ENCODE measurements around the gene OR4L1.
"Not testable (repeated sequence)": the region's sequence is repeated elsewhere in the genome, so short reads cannot be mapped to it uniquely, and the experiment has no call there.

Gene OR4L1, protein sequence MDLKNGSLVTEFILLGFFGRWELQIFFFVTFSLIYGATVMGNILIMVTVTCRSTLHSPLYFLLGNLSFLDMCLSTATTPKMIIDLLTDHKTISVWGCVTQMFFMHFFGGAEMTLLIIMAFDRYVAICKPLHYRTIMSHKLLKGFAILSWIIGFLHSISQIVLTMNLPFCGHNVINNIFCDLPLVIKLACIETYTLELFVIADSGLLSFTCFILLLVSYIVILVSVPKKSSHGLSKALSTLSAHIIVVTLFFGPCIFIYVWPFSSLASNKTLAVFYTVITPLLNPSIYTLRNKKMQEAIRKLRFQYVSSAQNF

DNA sequence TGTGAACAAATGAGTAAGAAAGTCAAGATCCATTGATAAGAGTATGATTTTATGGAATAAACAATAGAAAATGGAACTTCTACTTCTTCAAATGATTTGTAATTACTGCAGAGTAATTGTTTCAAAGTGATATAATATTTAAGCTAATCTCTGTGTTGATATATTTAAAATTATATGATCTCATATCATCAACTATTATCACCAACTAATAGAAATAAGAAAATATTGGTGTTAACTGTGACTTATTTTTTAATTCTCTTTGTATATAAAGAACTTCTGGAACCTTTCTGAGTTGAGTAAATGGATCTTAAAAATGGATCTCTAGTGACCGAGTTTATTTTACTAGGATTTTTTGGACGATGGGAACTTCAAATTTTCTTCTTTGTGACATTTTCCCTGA lies at the start of gene OR4L1:
OR4L1 (plus strand) TSS at position 301 of the 400 bp plus-strand sequence; CDS start at position 301, 0 bp downstream.
- no peak for DNase-seq

DNA sequence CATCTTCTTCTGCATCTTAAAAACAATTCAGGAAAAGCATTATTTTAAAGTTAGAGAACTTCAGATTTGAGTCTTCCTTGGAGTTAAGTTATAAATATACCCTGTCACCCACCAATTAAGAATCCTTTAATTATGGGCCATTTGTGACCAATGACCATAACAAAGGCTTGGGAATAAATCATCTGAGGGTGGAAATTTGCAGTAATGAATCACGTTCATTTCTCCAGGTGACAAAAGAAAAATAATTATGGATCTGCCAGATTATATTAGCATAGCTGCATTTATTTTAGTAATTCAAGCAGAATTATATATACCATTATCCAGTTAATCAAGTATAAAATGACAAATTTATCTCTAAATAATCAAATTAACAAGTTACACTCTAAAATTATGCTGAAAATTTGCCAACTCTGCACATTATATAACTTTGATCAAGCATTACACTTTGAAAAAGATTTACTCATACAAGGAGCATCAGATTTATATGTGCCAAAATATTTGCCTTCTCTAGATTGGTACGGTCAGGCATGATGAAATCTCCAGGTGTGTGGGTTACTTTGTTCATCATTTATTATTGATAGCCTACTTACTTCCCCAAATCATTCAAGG lies 40.5 kb upstream of the OR4L1 start, which contains the start of gene OR4K14:
OR4K14 (minus strand) TSS at position 51 of the 609 bp plus-strand sequence. CDS start 4,114 bp downstream, outside the sequence.
- DNase-seq: no peak

DNA sequence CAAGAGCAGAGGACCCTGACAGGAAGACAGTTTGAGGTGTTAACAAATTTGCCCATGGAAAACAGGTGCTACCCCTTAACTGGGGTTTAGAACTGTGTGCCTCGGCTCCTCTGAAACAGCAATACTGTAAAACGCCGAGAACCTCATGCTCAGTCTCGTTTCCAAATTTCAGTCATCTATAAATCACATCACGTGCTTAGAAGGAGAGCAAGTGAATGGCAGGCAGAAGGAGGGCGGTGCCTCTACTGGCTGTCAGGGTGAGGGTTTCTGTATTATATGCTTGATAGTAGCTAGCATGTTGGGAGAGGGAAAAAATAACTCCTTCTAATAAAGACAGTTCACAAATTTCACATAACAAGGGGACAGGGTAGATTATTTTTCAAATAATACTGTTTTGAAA lies 28.8 kb upstream of the OR4L1 start:
- DNase-seq: no peak

DNA sequence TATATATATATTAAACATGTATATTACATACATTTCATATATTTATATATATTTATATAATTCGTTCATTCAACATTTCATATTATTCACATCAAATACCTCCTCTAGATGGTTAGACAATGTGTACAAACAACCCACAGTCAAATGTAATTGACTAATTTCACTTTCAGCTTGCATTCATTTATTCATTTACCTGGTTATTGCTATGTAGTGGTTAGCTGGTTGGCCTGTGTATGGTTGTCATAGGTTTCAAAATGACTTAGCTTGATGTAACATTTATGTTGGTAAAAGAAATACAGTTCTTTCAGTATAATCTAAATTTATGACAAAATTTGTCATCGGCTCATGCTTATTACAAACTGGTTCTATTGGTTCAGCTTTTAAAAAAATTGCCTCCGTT lies 24.4 kb upstream of the OR4L1 start:
- no peak for DNase-seq

DNA sequence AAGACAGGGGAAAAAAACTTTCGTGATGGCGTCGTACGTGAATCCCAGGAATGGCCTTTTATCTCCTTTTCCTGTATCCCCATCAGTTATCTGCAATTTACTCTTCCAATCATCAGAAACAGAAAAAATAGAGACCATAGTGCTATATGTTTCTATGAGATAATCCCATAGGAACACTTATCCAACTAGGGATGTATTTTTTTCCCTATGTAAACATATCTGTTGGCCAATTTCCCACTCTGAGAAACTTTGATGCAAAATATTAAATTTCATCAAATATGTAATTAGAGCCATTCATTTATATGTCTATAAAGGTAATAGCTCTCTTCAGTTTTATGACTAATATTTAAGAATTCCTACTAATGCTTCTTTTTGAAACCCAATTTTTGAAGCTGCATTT lies 23.9 kb upstream of the OR4L1 start, which contains the start of gene OR4K13:
OR4K13 (minus strand) TSS at position 101 of the 400 bp plus-strand sequence. CDS start 1,280 bp downstream, outside the sequence.
- no peak for DNase-seq

DNA sequence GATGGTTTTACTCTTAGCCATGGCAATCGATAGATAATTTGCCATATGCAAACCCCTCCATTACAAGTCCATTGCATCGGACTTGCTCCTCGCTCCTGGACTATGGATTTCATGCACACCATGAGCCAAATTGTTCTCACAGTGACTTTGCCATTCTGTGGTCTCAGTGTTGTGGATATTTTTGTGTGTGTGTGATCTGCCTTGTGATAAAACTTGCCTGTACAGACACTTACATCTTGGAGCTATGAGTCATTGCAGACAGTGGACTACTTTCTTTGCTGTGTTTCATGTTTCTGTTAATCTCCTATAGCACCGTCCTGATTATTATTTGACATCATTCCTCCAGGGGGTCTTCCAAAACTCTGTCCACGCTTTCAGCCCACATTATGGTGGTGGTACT lies 15.6 kb upstream of the OR4L1 start:
- no peak for DNase-seq

DNA sequence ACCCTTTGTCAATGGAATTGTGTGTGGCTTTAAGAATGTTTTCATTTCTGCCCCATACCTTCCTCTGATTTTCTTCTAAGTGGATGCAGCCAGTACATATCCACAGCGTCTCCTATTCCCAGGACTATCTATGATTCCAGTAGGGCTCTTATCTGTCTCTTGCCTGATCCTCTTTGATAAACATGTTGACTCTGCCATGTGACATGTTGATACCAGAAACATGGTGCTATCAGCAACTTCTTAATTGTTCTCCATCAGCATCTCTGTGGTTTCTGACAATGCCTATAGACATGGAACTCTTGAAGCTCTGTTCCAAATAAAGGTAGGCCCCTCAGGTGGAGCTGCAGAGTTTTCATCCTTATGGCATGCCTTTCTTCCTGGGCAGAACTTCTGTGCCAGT lies 11.6 kb upstream of the OR4L1 start:
- no peak for DNase-seq

DNA sequence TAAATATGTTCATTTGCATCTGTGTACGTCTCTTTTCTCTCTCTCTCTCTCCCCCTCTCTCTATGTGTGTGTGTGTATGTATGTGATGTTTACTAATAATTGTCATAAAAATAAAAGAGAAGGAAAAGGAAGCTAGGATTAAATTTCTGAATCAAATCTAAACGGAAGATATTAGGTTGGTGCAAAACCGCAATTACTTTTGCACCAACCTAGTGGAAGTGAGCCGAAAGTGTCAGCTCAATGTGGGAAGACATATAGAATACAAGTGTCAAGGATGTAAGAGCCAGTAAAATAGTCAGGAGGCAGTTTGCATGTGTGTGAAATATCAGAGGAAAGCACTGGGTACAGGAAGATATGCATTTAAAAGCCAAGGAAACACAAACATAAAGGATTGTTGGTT lies 32.2 kb downstream of the OR4L1 start:
- no peak for DNase-seq

DNA sequence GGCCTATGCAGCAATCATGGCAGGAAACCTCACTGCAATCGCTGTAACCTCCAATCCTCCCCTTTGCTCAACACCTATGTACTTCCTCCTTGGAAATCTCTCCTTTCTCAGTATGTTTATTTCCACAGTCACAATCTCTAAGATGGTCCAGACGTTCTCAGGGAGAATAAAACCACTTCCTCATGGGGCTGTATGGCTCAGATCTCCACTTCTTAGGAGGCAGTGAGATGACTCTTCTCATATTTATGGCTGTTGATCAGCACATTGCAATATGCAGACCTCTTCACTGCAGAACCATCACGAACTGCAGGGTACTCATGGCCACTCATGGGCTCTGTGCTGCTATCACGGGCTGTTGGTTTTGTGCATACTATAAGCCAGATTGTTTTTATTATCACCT lies 33.6 kb downstream of the OR4L1 start:
- DNase-seq: no peak

DNA sequence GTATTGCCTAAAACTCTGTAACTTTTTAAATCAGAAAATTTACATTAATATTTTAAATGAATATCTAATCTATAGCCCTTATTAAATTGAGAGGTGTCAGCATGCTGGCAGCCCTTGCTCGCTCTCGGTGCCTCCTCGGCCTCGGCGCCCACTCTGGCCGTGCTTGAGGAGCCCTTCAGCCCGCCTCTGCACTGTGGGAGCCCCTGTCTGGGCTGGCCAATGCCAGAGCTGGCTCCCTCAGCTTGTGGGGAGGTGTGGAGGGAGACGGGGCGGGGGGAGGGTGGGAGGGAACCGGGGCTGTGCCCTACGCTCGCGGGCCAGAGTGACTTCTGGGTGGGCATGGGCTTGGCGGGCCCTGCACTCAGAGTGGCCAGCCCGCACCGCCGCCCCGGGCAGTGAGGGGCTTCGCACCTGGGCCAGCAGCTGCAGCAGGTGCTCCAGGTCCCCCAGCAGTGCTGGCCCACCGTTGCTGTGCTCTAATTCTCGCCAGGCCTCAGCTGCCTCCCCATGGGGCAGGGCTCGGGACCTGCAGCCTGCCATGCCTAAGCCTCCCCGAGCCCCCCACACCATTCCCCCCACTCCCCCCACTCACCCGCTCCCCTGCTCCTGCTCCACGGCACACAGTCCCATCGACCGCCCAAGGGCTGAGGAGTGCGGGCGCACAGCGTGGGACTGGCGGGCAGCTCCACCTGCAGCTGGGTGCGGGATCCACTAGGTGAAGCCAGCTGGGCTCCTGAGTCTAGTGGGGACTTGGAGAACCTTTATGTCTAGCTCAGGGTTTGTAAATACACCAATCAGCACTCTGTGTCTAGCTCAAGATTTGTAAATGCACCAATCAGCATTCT lies 39.3 kb downstream of the OR4L1 start:
- DNase-seq: not testable (repeated sequence)

DNA sequence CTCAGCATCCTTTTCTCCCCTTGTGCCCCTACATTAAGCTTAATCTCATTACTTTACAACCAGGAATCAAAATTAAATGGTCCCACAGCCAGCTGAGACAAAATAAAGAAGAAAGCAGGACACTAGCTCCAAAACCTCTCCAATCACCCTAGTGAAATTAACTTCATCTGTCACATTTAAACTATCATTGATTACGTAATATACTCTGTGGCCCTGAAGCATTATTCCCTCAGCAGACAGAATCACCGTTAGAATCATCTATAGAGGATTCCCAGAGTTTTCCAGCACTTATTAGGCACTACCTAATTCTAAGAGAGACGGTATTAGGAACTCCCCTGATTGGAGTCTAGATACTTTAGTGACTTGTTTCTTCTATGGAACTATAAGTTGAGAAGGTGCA lies 50.6 kb downstream of the OR4L1 start, which contains the start of gene OR4K17:
OR4K17 (plus strand) TSS at position 302 of the 400 bp plus-strand sequence. CDS start 6,761 bp downstream, outside the sequence.
- DNase-seq: no peak

Measured in NCI-H2107 (cell line).